Loucy (cell line): ENCODE measurements around the gene NNAT.

Source experiments
- EZH2phosphoT487 ChIP-seq: fragments of 200-600 bp; IDR thresholded peaks from 2 replicates; pipeline ENCODE4 v1.6.1; 2018; ENCODE audit warnings: antibody characterized with exemption, mild to moderate bottlenecking, moderate library complexity, borderline replicate concordance
- TF ChIP-seq, protein P1 (sequence below): fragments of 200-600 bp; sonication (generic); conservative IDR thresholded peaks from 2 replicates; pipeline ENCODE4 v1.5.1; 2014; ENCODE audit warnings: mild to moderate bottlenecking, antibody characterized with exemption, low read length

DNA sequence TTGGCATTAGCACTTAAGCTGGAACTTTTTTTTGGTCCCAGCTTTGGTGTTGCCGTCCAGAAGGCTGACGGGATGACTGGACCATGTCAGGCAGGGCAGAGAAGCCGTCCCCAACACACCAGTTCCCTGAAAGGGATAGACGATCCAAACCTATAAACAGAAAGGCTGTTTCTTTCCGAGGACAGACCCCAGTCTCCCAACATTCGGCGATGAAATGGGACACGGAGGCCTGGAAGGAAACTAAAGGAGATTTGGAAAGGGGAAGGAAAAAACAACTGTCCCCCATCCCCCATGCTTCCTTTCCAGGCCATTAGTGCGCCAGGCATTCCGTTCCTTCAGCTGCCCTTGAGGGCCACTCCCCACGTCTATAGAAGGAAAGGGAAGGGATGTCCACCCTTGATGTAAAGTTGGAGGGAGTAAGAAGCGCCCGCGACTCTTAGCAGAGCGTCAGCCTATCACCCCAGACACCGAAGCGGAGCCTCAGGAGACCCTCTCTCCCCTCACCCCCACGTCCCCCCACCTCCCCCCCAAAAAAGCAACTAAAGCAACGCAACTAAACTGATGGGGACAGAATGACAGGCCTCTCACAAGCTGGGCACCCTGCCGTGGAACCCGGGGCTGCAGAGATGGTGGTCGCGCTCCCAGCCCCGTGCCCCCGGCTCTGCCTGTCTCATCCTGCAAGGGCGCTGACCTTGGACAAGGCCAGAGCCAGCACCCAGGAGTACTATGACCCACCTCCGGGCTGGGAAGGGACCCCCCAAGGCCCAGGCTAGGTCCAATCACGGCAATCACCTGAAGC is 6.0 kb downstream of the NNAT start:
- TF ChIP-seq, protein P1, sequence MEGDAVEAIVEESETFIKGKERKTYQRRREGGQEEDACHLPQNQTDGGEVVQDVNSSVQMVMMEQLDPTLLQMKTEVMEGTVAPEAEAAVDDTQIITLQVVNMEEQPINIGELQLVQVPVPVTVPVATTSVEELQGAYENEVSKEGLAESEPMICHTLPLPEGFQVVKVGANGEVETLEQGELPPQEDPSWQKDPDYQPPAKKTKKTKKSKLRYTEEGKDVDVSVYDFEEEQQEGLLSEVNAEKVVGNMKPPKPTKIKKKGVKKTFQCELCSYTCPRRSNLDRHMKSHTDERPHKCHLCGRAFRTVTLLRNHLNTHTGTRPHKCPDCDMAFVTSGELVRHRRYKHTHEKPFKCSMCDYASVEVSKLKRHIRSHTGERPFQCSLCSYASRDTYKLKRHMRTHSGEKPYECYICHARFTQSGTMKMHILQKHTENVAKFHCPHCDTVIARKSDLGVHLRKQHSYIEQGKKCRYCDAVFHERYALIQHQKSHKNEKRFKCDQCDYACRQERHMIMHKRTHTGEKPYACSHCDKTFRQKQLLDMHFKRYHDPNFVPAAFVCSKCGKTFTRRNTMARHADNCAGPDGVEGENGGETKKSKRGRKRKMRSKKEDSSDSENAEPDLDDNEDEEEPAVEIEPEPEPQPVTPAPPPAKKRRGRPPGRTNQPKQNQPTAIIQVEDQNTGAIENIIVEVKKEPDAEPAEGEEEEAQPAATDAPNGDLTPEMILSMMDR = no peak
- no peak for TF ChIP-seq EZH2phosphoT487
